NCI-H2107 treated with DMSO at 0.1 percent for 48 hours (cell line): ENCODE measurements around the gene F11.
A peak's percentile ranks its signal among the peaks of the same experiment; 100 is the strongest.
"Not testable (repeated sequence)": the region's sequence is repeated elsewhere in the genome, so short reads cannot be mapped to it uniquely, and the experiment has no call there.

Experiments
- DNase-seq: peaks from one replicate; lab custom pipeline; 2025; ENCODE audit not compliant: unreplicated experiment; lab: John Stamatoyannopoulos, UW

Gene F11

DNA sequence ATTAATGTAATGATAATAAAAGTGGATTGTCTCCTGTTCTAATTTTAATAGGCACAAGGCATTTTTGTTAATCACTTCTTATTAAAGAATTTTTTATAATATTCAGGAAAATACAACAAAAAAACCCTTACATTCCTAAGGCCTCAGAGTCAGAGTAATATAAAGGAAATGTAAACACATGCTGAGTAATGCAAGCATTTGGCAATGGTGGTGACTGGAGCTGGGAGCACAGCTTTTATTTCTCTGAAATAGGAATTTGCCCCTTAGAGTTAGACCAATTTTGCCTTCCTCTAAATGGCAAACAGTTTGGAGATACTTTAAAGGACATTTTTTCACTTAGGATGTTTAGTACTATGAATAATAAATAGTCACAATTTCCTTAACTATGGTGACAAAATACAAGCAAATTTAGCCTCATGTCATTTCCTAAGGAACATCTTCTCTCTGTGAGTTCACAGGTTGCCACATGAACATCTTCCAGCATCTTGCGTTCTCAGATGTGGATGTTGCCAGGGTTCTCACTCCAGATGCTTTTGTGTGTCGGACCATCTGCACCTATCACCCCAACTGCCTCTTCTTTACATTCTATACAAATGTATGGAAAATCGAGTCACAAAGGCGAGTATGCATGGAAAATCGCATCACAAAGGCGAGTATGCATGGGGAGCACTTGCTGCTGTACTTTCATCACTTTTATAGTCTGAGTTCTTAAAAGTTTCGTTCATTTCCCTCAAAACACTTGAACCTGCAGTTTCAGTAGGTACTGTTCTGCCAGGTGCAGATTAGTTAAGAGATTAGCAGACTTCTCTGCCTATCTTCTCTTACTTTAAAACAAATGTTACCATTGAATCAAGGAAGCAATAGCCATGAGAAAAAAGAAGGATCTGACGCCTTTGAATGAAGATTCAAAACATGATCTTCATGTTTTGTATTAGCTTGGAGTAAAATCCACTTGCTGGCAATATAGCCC, 15.9 kb upstream of the F11 start:
- no peak for DNase-seq

DNA sequence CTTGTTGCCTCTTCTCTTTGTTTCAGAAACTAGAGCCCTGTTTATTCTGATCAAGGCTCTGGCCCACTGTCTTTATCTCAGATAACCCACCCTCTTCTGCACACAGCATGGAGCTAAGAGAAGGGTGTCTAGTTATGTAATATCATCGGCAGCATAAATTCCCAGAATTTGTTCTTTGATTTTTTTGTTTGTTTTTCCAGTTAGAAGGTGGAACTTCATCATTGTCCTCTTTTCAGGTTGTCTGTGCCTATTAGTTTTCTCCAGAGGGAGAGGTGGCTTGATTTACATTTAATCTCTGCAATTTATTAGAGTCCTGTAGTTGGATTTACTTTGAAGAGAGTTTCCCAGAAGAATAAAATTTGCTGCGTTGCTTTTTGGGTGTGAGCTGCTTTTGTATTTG, 15.2 kb upstream of the F11 start:
- DNase-seq = no peak

DNA sequence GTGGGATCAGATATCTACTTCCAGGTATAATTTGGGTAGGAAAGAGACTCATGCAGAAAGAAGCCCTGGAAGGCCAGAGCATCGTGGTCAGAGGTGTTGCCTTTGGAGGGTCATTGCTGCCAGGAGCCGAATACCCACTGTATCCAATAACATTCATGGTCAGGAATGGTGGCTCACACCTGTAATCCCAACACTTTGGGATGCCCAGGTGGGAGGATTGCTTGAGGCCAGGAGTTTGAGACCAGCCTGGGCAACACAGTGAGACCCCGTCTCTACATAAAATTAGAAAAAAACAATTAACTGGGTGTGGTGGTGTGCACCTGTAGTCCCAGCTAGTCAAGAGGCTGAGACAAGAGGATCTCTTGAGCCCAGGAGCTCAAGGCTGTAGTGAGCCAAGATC, 10.9 kb upstream of the F11 start:
- DNase-seq = no peak

DNA sequence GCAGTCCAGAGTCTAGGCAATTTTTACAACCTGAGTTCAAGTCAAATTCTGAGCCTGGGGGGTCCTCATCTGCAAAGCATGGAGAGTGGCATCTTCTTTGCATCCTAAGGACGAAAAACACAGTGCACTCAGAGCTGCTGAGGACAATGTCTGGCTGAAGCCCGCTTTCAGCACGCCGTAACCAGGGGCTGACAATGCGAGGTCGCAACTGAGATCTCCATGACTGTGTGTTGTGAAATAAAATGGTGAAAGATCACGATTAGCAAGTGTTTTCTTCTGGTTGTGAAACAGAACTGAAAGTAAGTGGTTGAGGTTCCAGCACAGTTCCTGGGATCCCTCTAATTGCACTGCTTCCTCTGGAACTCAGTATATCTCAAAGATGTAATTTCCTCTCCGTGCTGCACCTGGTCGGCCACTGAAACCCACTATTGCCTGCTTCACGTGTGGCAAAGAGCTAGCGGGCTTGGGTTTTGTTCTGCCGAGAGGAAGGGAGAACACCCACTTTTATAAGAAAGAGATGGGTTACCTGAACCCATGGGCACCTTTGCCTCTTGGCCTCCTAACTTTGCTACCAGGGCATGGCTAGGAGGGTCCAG, 7.7 kb upstream of the F11 start:
- no peak for DNase-seq

DNA sequence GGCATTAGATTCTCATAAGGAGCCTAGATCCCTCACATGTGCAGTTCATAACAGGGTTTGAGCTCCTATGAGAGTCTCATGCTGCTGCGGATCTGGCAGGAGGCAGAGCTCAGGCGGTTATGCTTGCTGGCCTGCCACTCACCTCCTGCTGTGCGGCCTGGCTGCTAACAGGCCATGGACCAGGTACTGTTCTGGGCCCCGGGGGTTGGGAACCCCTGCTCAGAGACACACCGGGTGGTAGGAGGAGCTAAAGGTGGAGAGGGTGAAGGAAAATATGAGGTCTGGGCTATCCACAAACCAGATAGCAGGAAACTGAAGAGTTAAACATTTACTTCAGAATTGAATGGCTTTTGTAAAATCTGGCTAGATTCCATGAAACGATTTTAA, 5.9 kb upstream of the F11 start:
- no peak for DNase-seq

DNA sequence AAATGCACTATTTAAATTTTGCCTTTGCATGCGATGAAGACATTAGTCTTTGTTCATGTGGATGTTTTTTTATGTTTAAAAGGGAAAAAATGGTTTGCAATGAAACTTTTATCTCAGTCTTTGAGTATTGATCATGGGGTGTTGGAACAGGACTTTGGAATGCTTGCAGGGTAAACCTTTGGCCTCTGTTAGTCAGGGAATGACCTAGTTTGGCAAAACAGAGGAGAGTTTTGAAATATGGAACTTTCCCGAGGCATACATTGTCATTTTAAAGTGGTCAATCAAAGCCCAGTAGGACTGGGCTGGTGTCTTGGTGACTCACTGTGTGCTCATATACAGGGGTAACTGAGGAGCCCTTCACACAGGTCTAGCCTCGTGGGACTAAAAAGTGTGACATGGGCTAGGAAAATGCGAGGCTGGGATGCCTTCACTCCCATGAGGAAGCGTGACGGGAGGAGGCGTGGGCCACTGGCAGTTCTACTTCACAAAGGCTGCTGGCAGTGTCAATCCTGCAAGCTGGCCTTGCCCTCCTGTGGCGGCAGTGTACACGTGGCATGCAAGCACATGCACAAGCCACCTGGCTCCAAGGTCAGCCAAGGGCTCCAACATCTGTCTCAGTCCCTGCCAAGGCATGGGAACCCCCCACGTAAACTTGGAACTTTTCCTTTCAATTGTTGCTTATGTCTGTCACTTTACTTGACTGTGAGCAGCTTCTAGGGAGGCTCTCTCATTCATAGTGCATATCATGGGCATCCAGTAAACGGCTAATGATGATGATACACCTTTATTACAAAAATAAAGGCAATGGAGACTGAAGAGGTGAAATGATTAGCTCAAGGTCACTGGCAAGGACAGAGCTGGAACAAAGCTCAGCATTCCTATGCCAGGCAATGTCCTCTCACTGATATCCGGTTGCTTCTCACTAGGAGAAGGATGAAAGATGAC, 5.2 kb upstream of the F11 start:
- no peak for DNase-seq

DNA sequence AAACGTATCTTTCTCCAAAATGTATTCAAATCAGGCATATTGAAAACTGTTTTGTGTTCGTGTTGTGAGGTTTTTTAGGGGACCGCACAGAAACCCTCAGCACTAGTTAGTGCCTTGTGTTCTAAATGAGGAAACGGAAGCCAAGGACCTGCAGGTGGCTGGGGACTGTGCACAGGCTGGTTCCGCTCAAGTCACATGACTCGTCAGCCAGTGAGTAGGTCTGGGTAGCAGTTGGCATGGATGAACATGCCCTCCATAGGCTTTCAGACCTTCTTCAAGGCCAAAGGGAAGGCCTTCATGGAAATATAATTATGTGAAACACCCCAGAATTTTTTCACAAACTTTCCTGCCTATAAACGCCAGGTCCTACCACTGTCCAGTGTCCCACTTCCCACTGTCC, 1.3 kb upstream of the F11 start:
- no peak for DNase-seq

DNA sequence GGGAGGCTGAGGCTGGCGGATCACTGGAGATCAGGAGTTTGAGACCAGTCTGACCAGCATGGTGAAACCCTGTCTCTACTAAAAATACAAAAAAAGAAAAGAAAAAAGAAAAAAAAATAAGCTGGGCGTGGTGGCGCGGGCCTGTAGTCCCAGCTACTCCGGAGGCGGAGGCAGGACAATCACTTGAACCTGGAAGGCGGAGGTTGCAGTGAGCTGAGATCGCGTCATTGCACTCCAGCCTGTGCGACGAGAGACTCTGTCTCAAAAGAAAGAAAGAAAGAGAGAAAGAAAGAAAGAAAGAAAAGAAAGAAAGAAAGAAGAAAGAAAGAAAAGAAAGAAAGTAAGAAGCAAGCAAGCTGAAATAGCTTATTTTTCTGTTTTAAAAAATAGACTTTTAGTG, 739 bp upstream of the F11 start:
- not testable (repeated sequence) for DNase-seq

DNA sequence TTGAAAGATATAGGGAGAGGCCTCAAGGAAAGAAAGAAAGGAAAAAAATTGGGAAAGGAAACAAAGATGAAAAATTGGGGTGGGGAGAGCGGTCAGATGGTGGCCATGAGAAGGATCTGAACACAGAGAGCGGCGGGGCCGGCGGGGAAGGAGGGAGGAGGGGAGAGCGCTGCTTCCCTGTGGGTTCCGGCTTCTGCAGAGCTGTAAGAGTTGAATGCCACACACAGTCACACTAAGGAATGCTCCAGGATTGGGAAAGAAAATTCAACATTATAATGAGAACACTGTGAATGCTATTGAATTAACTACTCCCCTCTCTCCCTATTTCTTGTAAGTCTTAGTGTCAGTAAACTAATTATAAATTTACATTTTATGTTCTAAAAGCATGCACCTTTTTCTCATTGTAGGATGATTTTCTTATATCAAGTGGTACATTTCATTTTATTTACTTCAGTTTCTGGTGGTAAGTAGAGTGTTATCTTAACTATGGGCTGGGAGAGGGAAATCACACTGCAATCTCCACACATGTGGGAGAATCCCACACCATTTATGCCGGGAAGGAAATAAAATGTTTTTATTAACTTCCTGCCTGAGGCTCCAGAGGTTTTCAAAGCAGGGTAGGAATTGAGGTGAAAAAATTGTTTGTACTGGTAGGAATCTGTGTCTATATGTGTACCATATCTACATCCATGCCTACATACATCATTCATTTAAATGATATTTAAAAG, 904 bp downstream of the F11 start:
- no peak for DNase-seq

DNA sequence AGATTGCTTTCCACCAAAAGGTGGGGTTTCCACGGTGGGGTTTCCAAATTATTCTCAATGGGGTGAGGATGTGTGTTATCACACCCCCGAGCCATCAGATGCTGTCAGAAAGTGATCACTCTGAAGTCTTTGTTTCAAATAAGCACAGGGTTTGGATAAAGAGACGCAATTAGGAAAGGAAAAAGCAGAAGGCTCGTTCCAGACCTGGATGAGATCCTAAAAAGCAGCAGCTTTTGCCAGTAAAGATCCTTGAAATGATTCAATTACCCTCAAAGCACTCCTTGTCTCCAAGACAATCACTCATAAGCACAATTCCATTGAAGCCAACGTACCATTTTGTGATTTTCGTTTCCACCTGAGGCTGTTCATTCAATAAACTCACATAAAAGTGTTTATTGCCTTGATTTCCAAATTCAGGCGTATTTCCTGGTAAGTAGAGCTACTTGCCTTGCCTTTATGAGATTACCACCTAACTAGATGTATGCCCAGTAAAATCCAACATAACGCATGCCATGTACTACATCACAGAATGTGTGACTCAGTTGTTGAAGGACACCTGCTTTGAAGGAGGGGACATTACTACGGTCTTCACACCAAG, 5.2 kb downstream of the F11 start:
- no peak for DNase-seq

DNA sequence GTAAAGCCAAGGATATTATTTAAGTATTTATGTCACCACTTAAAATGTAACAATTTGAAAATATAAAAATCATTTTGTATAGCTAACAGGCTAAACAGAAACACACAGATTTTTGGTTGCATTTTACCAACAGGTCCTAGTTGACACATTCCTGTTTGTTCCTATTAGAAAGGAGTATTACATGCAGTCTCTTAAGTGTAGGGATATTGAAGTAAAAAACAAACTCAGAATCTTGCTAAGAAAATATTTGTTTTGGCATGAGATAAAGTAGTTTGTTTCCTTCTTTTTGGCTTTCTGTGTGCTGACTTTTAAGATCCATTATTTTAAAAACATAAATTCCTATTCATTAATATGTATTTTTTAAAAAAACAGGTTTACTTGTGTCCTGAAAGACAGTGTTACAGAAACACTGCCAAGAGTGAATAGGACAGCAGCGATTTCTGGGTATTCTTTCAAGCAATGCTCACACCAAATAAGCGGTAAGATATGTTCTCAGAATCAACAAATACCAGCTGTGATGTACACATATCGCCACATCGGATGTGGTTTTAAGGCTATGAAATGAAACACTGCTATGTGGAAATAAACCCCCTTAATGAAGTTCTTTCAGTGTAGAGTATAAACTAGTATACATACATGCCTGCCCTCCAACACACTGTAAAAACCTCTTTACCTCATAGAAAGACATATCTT, 6.9 kb downstream of the F11 start:
- DNase-seq = no peak

DNA sequence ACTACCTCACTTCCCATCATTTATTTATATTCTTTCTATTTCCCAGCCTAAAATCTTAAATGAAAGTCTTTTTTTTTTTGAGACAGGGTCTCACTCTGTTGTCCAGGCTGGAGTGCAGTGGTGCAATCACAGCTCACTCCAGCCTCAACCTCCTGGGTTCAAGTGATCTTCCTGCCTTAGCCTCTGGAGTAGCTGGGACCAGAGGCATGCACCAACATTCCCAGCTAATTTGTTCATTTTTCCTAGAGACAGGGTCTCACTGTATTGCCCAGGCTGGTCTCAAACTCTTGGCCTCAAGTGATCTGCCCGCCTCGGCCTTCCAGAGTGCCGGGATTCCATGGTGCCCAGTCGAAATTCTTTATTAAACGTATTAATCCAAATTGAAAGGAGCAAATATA, 7.4 kb downstream of the F11 start:
- DNase-seq = not testable (repeated sequence)

DNA sequence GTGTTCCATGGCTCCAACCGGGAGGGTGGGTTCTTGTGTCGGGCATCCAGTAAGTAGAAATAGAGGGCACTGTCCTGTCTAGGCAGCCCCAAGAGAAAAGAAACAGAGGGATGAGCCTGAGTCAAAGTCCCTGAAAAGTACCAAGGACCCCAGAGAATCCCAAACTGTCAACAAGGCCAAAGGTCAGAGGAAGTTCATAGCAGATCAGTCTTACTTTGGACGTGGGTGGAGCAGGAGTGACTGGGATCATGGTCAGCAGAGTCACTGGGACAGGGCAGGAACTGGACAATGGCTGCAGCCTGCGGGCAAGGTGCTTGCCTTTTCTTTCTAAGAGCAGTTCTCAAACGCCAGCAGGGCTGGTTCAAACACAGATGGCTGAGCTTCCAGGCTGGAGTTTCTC, 17.3 kb downstream of the F11 start:
- DNase-seq = no peak

DNA sequence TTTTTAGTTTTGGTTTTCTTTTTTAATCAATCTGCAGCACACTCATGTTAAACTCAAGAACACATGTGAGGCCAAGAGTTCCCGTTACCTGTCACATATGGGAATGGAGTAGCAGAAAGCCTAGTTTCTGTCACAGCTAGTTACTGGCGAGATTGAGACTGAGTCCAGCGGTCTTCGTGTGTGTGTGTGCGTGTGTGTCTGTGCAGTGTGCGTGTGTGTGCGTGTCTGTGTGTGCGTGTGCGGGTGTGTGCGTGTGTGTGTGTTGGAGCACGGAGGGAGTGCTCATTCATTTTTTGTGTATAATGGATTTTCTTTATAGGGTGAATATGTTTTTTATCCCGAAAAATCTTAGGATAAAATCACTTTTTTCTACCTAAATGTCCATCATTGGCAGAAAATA, 19.2 kb downstream of the F11 start:
- no peak for DNase-seq

DNA sequence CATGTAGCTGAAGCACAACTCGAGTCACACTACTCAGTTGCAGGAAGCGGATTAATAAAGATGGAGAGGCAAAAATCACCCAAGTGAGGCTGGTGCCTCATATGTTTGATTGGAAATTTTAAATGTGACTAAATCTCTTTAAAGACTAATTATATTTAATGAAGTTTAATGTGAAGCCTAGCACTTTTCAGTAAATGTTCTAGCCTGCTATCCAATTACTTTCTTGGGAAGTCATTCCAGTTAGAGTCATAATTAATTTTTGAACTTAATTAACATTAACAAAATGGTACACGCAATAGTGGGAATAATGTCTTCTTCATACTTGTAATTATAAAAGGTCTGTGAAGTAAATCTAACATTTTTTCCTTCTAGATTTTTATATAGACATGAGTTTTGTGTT, 20.6 kb downstream of the F11 start:
- DNase-seq = no peak

DNA sequence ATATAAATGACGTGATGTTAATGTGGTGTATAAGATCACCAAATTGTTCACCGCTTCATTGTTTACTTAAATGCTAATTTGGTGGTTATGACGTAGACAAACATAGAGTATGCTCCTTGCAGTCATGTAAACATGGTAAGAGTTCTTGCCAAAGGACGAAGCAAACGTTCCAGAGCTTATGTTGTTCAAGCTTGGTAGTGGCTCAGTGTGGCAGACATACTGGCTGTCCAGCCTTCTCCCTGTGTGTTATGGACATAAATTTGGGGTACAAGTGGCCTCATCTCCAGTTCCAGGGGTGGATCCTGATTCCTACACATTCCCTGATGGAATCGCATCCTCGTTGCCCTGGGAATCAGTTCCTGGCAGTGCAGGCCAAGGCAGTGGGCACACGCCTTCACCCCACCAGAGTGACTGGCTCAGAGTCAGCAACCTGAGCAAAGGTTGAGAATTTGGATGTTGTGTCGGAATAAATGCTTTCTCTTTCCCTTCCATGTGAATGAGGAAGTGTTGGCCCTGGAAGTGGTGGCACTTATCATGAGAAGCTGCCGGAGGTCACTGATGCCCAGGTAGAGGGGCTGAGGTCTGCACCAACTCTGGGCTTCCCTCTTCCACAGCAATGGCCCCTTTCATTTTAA, 25.4 kb downstream of the F11 start:
- DNase-seq = no peak

DNA sequence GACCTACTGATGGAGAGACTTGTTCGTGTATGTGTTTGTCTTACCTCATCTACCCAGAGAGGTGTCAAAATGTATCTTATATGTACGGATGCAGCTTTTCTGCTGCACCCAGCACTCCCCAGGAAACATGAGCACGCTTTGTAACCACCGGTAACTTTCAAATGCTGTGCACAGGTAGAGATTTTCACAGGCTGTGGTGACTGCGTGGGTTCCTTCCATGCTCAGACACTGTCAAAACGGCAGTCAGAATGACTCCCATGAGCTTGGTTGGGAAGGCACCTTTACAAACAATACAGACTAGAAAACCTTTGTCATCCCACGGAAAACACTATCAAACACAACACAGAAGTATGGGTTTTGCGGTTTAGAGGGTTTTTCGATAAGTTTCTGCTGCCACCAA, 28.2 kb downstream of the F11 start:
- DNase-seq = no peak

DNA sequence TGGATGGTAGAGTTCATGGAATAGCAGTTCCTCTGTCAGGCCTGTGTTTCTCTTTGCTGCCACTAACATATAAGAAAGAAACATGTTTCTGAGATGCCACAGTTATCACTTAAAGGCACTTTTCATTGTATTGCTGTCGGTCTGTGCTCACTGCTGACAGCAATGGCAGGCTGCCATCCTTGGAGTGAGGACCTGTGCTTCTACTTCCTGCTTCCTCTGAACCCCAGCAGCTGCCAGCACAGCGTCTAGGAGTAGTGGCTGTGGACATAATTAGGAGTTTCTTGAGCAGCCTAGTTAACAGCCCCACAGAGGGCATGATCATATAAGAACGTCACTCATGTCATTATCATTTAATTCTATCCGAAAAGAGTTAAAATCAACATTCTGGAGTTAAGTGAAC, 30.5 kb downstream of the F11 start:
- DNase-seq = no peak

DNA sequence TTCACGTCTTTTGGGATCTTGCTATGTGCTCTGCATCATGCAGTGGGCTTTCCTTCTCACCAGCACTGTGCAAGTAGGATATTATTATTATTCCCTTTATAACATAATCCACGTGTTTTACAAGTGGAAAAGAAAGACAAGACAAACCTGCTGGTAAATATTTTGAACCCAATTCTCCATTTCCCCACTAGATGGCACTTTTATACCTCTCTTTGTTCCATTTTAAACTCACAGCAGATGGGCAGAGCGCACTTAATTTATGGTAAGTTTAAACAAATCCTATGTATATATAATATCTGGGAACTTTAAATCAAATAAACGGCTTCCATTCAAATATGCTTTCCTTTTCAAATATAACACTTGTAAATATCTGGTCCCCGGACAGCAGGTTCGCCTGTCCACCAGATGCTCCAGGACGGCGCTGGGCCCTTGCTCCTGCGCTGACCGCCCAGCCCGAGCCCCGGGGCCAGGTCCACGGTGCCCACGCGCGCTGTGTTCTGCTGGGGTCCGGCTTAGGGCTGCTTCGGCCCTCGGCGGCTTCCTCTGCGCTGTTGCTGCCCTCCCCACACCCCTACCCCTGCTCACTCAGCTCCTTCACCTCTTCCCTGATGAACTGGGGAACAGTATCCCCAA, 31.1 kb downstream of the F11 start:
- DNase-seq = peak; percentile 40
